ENCODE measurements around the gene PAGE2. TPM values are rescaled to one million over a fixed set of nuclear protein-coding genes. Genes with fewer than 3 reads are reported as not detected.
"Not testable (repeated sequence)": the region's sequence is repeated elsewhere in the genome, so short reads cannot be mapped to it uniquely, and the experiment has no call there.

PAGE2 gene
- total RNA-seq, 3 donors from 2014 or later: not detected

DNA sequence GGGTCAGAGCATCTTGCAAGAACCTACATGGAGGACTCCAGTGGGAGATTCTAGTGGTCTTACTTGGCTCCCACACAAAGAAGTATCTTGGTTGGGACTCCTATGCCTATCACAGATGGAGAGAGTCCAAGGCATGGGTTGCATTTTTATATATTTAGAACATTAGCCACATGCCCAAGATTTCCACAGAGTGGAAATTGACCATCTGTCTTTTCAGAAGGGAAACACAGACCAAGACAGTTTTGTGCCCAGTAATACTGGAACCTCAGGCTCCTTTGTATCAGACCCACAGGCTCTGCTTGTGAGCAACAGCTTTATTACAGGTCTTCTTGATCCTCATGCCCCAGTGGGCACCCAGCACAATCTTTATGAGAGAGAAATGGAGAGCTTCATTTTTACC, 43.6 kb downstream of the PAGE2 start:
- no peak overlapping the region for H3K4me3 ChIP-seq
- H3K4me1 ChIP-seq: no peaks in the 10 kb centered on the region
- DNase-seq (ENCODE audit: low spot score in 2 of 2): no peak
- intact Hi-C loops (cut with DNase I; ENCODE audit: low total_unique reads): no loop called here
- H3K27ac ChIP-seq: no peak overlapping the region
- TF ChIP-seq, protein P1, sequence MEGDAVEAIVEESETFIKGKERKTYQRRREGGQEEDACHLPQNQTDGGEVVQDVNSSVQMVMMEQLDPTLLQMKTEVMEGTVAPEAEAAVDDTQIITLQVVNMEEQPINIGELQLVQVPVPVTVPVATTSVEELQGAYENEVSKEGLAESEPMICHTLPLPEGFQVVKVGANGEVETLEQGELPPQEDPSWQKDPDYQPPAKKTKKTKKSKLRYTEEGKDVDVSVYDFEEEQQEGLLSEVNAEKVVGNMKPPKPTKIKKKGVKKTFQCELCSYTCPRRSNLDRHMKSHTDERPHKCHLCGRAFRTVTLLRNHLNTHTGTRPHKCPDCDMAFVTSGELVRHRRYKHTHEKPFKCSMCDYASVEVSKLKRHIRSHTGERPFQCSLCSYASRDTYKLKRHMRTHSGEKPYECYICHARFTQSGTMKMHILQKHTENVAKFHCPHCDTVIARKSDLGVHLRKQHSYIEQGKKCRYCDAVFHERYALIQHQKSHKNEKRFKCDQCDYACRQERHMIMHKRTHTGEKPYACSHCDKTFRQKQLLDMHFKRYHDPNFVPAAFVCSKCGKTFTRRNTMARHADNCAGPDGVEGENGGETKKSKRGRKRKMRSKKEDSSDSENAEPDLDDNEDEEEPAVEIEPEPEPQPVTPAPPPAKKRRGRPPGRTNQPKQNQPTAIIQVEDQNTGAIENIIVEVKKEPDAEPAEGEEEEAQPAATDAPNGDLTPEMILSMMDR (IDR thresholded peaks at IDR 0.05): no peak
- TF ChIP-seq POLR2AphosphoS5 (IDR thresholded peaks at IDR 0.05): no peak
- no peak for TF ChIP-seq POLR2A (IDR thresholded peaks at IDR 0.05)
- no peaks in the 10 kb centered on the region for H3K9me3 ChIP-seq
- peaks cover 0 to 72% of the 10 kb centered on the region in 2 donors for H3K27me3 ChIP-seq
- no peaks in the 10 kb centered on the region for H3K36me3 ChIP-seq

DNA sequence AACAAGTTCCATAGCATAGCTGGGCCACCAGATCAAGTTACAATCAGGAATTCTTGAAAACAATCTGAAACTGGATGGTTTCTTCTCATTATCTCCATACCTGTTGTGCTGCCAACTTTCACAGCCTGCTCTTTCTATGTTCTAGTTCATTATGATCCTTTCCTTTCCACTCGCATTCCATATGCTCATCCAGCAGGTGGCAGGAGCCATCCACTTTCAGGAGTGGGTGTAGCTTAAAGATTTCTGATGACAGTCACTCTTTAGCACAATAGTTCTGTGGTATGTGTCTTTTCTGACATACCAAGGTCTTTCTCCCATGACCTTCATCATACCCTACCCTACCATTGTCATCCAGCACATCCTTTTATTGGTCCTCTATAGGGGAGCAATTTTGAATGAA, 46.4 kb downstream of the PAGE2 start:
- no peaks in the 10 kb centered on the region for H3K9me3 ChIP-seq
- H3K27me3 ChIP-seq: peaks cover 0 to 57% of the 10 kb centered on the region in 2 donors
- peak in 1 of 2 donors; percentile 19 for DNase-seq (ENCODE audit: low spot score in 2 of 2)
- H3K4me1 ChIP-seq: no peaks in the 10 kb centered on the region
- intact Hi-C loops (cut with DNase I; ENCODE audit: low total_unique reads): no loop called here
- H3K36me3 ChIP-seq: no peaks in the 10 kb centered on the region
- no peak for TF ChIP-seq POLR2AphosphoS5 (IDR thresholded peaks at IDR 0.05)
- TF ChIP-seq, protein P1 (IDR thresholded peaks at IDR 0.05): peak in 2 of 3 donors; percentile 31 to 52
- TF ChIP-seq POLR2A (IDR thresholded peaks at IDR 0.05): no peak
- H3K4me3 ChIP-seq: no peak overlapping the region
- H3K27ac ChIP-seq: no peak overlapping the region

DNA sequence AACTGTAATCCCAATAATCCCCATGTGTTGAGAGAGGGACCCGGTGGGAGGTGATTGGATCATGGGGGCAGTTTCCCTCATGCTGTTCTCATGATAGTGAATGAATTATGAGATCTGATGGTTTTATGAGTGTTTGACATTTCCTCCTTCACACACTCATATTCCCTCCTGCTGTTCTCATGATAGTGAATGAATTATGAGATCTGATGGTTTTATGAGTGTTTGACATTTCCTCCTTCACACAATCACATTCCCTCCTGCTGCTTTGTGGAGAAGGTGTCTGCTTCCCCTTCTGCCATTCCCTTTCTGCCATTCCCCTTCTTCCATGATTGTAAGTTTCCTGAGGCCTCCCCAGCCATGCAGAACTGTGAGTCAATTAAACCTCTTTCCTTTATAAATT, 52.0 kb downstream of the PAGE2 start:
- intact Hi-C loops (cut with DNase I; ENCODE audit: low total_unique reads); DNase-seq (ENCODE audit: low spot score in 2 of 2); H3K9me3 ChIP-seq; H3K4me1 ChIP-seq; H3K36me3 ChIP-seq; H3K27ac ChIP-seq; H3K4me3 ChIP-seq: not testable (repeated sequence)
- H3K27me3 ChIP-seq: peaks cover 0 to 31% of the 10 kb centered on the region in 2 donors

Other genes with a start within 250 kb of the PAGE2 start
- 10 to 100 TPM in 2 of 3 donors, 1 to 10 TPM in 1; 5.0 to 22.0 (median 14.8) TPM for gene TRO, start 168.2 kb upstream of the PAGE2 start, total RNA-seq
- gene PFKFB1, start 94.8 kb upstream of the PAGE2 start, total RNA-seq: 10 to 100 TPM in 1 of 3 donors, 1 to 10 TPM in 2; 2.6 to 18.7 (median 3.1) TPM
- gene APEX2, start 88.7 kb upstream of the PAGE2 start, total RNA-seq: 10 to 100 TPM in 2 of 3 donors, 1 to 10 TPM in 1; 6.7 to 13.2 (median 10.8) TPM
- 1 to 10 TPM in 2 of 3 donors, not detected in 1; 1.1 to 1.3 TPM for gene ALAS2, start 58.0 kb upstream of the PAGE2 start, total RNA-seq
- gene PAGE2B, start 14.0 kb upstream of the PAGE2 start, total RNA-seq: not detected
- not detected for gene PAGE5, start 131.3 kb downstream of the PAGE2 start, total RNA-seq
- not detected for gene PAGE3, start 175.9 kb downstream of the PAGE2 start, total RNA-seq